IMR-90 (cell line): ENCODE measurements around the gene IQCK. TPM values are rescaled to one million over a fixed set of nuclear protein-coding genes. Genes with fewer than 3 reads are reported as not detected.

Source experiments
- ATAC-seq: fragments of 200-7000 bp; cut with Tn5 transposase; 2 replicates; pipeline ENCODE4 v1.9.1; 2020; ENCODE audit warnings: low read depth, mild to moderate bottlenecking, moderate library complexity
- BruUV-seq: library from RNA; stranded (reverse); fragments of 400-500 nt; replicated peaks from 2 replicates; lab custom pipeline; 2021; lab: Mats Ljungman, UMichigan
- CTCF ChIA-PET: fragments of 300-600 bp; formaldehyde crosslinking; extraction: SDS; loops from one replicate; lab custom pipeline; 2021; ENCODE audit warnings: antibody characterized with exemption; lab: Yijun Ruan, JAX
- POLR2A ChIA-PET: fragments of 300-600 bp; sonication (Branson Sonifier 250); formaldehyde crosslinking; loops from one replicate; lab custom pipeline; 2022; ENCODE audit warnings: antibody characterized with exemption; ENCODE audit not compliant: unreplicated experiment; lab: Charles Lee
- DNase-seq: peaks from one replicate; pipeline ENCODE4 v3.0.0; 2013
- H2AFZ ChIP-seq: replicated peaks from 2 replicates; pipeline ENCODE3; 2013; ENCODE audit warnings: low read length, mild to moderate bottlenecking; ENCODE audit not compliant: poor library complexity
- H2AK5ac ChIP-seq: 2 replicates; pipeline ENCODE4 v1.6.1; 2013; ENCODE audit warnings: low read depth, low read length, inconsistent platforms
- H2AK9ac ChIP-seq: replicated peaks from 2 replicates; pipeline ENCODE3; 2013; ENCODE audit warnings: mild to moderate bottlenecking, low read depth, low read length, moderate library complexity; ENCODE audit not compliant: poor library complexity
- H2BK120ac ChIP-seq: 2 replicates; pipeline ENCODE4 v1.6.1; 2013; ENCODE audit warnings: low read depth, low read length, inconsistent platforms
- H2BK15ac ChIP-seq: 3 replicates; pipeline ENCODE4 v1.6.1; 2013; ENCODE audit warnings: low read depth, low read length, inconsistent platforms
- H2BK20ac ChIP-seq: 2 replicates; pipeline ENCODE4 v1.6.1; 2013; ENCODE audit warnings: low read depth, mild to moderate bottlenecking, inconsistent platforms, low read length, moderate library complexity
- H2BK5ac ChIP-seq: 2 replicates; pipeline ENCODE4 v1.6.1; 2013; ENCODE audit warnings: mild to moderate bottlenecking, low read depth, low read length, inconsistent platforms; ENCODE audit not compliant: poor library complexity, severe bottlenecking
- H3K14ac ChIP-seq: replicated peaks from 2 replicates; pipeline ENCODE4 v1.6.1; 2013; ENCODE audit warnings: low read depth, low read length, inconsistent platforms
- H3K18ac ChIP-seq: 2 replicates; pipeline ENCODE4 v1.6.1; 2013; ENCODE audit warnings: low read depth, low read length, control low read depth
- H3K23ac ChIP-seq: 2 replicates; pipeline ENCODE4 v1.6.1; 2013; ENCODE audit warnings: low read depth, low read length, inconsistent platforms
- H3K27ac ChIP-seq: 2 replicates; pipeline ENCODE4 v1.5.1; 2013; ENCODE audit warnings: mild to moderate bottlenecking, control low read depth, low read length; ENCODE audit not compliant: insufficient read depth
- H3K27me3 ChIP-seq: 2 replicates; pipeline ENCODE4 v1.6.1; 2013; ENCODE audit warnings: low read length; ENCODE audit not compliant: control insufficient read depth, insufficient read depth
- H3K36me3 ChIP-seq: 2 replicates; pipeline ENCODE4 v1.6.1; 2013; ENCODE audit warnings: low read length, mixed read lengths; ENCODE audit not compliant: control insufficient read depth, insufficient read depth
- H3K4ac ChIP-seq: 2 replicates; pipeline ENCODE4 v1.6.1; 2013; ENCODE audit warnings: low read depth, low read length, inconsistent platforms
- H3K4me1 ChIP-seq: 2 replicates; pipeline ENCODE4 v1.6.1; 2013; ENCODE audit warnings: low read length, mixed read lengths; ENCODE audit not compliant: control insufficient read depth, insufficient read depth
- H3K4me2 ChIP-seq: 2 replicates; pipeline ENCODE4 v1.6.1; 2013; ENCODE audit warnings: low read depth, mild to moderate bottlenecking, control low read depth, low read length, moderate library complexity
- H3K4me3 ChIP-seq: 2 replicates; pipeline ENCODE4 v1.5.1; 2013; ENCODE audit warnings: low read depth, mild to moderate bottlenecking, control low read depth, low read length, moderate library complexity; ENCODE audit not compliant: insufficient read depth
- H3K56ac ChIP-seq: 2 replicates; pipeline ENCODE4 v1.6.1; 2013; ENCODE audit warnings: low read length, inconsistent platforms; ENCODE audit not compliant: insufficient read depth; ENCODE audit errors: extremely low read depth
- H3K79me1 ChIP-seq, 2 experiments: 2 replicates each; pipeline ENCODE4 v1.6.1; 2013; ENCODE audit warnings: low read length in 2 of 2, inconsistent platforms in 1 of 2, low read depth in 1 of 2
- H3K9ac ChIP-seq: 2 replicates; pipeline ENCODE4 v1.6.1; 2013; ENCODE audit warnings: low read depth, low read length, control low read depth
- H3K9me1 ChIP-seq: 2 replicates; pipeline ENCODE4 v1.6.1; 2013; ENCODE audit warnings: low read length, inconsistent platforms; ENCODE audit not compliant: insufficient read depth
- H3K9me3 ChIP-seq: 2 replicates; pipeline ENCODE4 v1.6.1; 2013; ENCODE audit warnings: low read length; ENCODE audit not compliant: control insufficient read depth, insufficient read depth
- H4K20me1 ChIP-seq: 2 replicates; pipeline ENCODE4 v1.6.1; 2013; ENCODE audit warnings: low read length, inconsistent platforms; ENCODE audit not compliant: insufficient read depth
- H4K5ac ChIP-seq: 2 replicates; pipeline ENCODE4 v1.6.1; 2013; ENCODE audit warnings: mild to moderate bottlenecking, low read depth, low read length, control low read depth
- H4K8ac ChIP-seq, 2 experiments: 2 replicates each; pipeline ENCODE4 v1.6.1; 2013; ENCODE audit warnings: low read depth in 2 of 2, low read length in 2 of 2, control low read depth in 1 of 2, inconsistent platforms in 1 of 2
- H4K91ac ChIP-seq: 2 replicates; pipeline ENCODE4 v1.6.1; 2013; ENCODE audit warnings: low read depth, low read length, inconsistent platforms; ENCODE audit not compliant: insufficient read depth
- CEBPB ChIP-seq: IDR thresholded peaks from 2 replicates; pipeline ENCODE4 v1.6.1; 2012; ENCODE audit warnings: low read depth, low read length, improper control_type of control experiment
- CTCF ChIP-seq: conservative IDR thresholded peaks from 2 replicates; pipeline ENCODE4 v1.5.1; 2012; ENCODE audit warnings: mild to moderate bottlenecking, low read depth, low read length, improper control_type of control experiment
- ELK1 ChIP-seq: fragments of 150-350 bp; IDR thresholded peaks from 2 replicates; pipeline ENCODE4 v1.6.1; 2016; ENCODE audit warnings: low read depth, mild to moderate bottlenecking, low read length, moderate library complexity, borderline replicate concordance
- MAFK ChIP-seq: IDR thresholded peaks from 2 replicates; pipeline ENCODE4 v1.6.1; 2012; ENCODE audit warnings: low read depth, low read length, improper control_type of control experiment
- NFE2L2 ChIP-seq: fragments of 150-350 bp; IDR thresholded peaks from 2 replicates; pipeline ENCODE4 v1.6.1; 2016; ENCODE audit warnings: low read depth, mild to moderate bottlenecking, low read length
- RCOR1 ChIP-seq: IDR thresholded peaks from 2 replicates; pipeline ENCODE4 v1.6.1; 2012; ENCODE audit warnings: mild to moderate bottlenecking, low read length, improper control_type of control experiment; ENCODE audit not compliant: insufficient replicate concordance
- RFX5 ChIP-seq: IDR thresholded peaks from 2 replicates; pipeline ENCODE4 v1.8.0; 2012; ENCODE audit warnings: low read depth, mild to moderate bottlenecking, low read length, moderate library complexity
- WGBS, 2 experiments: methylation state at CpG; one replicate each; pipeline versions ENCODE4 v1.1.5 to v1.1.7; 2013; ENCODE audit warnings: missing lambda C conversion rate in 2 of 2; ENCODE audit not compliant: insufficient read length in 1 of 2; ENCODE audit errors: extremely low coverage in 2 of 2; 5-methylcytosine and 5-hydroxymethylcytosine counted together
- dilution Hi-C: fragments of 300-500 bp; cut with HindIII; formaldehyde crosslinking; loops from one replicate; pipeline ENCODE4 v1.14.3; 2018; ENCODE audit warnings: low sequenced_read_pairs; ENCODE audit not compliant: unreplicated experiment
- in situ Hi-C: fragments of 300-500 bp; cut with MboI; formaldehyde crosslinking; loops from 3 replicates; pipeline ENCODE4 v1.14.3; 2019; ENCODE audit warnings: low sequenced_read_pairs, inconsistent platforms, mixed read lengths
- intact Hi-C: fragments of 100-400 bp; cut with micrococcal nuclease; formaldehyde crosslinking; loops from 2 replicates; pipeline ENCODE4 v1.10.0; 2022
- polyA plus RNA-seq, 3 experiments: library from polyadenylated mRNA; depleted of rRNA; stranded (reverse); fragments of >200 nt; gene quantifications; 2 replicates each; pipeline ENCODE4 v1.2.3, GENCODE V29; 2012; ENCODE audit warnings: low replicate concordance in 1 of 3
- total RNA-seq: library from RNA; depleted of rRNA; stranded (reverse); fragments of >200 nt; gene quantifications from 2 replicates; pipeline ENCODE4 v1.2.3, GENCODE V29; 2012

The IQCK gene
- total and polyA plus RNA-seq, 2 of the 4 experiments (the other 2 are of a cell fraction): 4.1 to 5.4 TPM

- Histone ChIP-seq H2BK5ac (no peak overlapping the region), H3K18ac (no peak overlapping the region), H3K4ac (no peak overlapping the region), H3K4me1 (peaks cover 3% of the 10 kb centered on the region; the same call in 1 of the 2 replicates), H4K5ac (no peak overlapping the region), H2BK20ac (no peak overlapping the region), H2AK5ac (no peak overlapping the region), H2BK120ac (no peak overlapping the region), H3K23ac (no peak overlapping the region), H3K79me1 (no peaks in the 10 kb centered on the region), H4K91ac (no peak overlapping the region), H3K9ac (no peak overlapping the region), H3K14ac (no peak overlapping the region), H3K27me3 (no peaks in the 10 kb centered on the region), H2BK15ac (no peak overlapping the region), H3K27ac (no peak overlapping the region), H3K4me3 (no peak overlapping the region), H3K4me2 (no peak overlapping the region), H3K36me3 (peaks cover 1% of the 10 kb centered on the region; the same call in 1 of the 2 replicates), H3K56ac (no peak overlapping the region), H2AFZ (no peak overlapping the region), H4K8ac (no peak overlapping the region), H4K20me1 (no peaks in the 10 kb centered on the region), H3K9me3 (no peaks in the 10 kb centered on the region), H2AK9ac (no peak overlapping the region), H3K9me1 (peaks cover 6% of the 10 kb centered on the region; the same call in 1 of the 2 replicates)
- POLR2A ChIA-PET: no interaction called here
- ATAC-seq (no peak), DNase-seq (no peak)
- no peak for TF ChIP-seq ELK1
- TF ChIP-seq MAFK: no peak
- no peak for TF ChIP-seq RCOR1
- no peak for TF ChIP-seq CEBPB
- no peak for TF ChIP-seq CTCF
- no peak for TF ChIP-seq NFE2L2
- no peak for TF ChIP-seq RFX5
- 98% methylated on average over 5 of the region's 10 CpGs; no CpG with 5 or more reads in 1 of the 2 experiments for WGBS, 2 experiments
- intact Hi-C loops (no loop called here), dilution Hi-C loops (no loop called here), in situ Hi-C loops (no loop called here)
- BruUV-seq: no TSS peak
- CTCF ChIA-PET: no interaction called here
These were observed 138.0 kb downstream of the IQCK start for GRCh38 chr16:19856120-19856519.
